Suprapubic skin (tissue), 4 donors: ENCODE results near the gene FRMD4B. TPM values are rescaled to one million over a fixed set of nuclear protein-coding genes. Genes with fewer than 3 reads are reported as not detected.

Experiments
- DNase-seq, 2 donors: peaks; one replicate each; pipeline ENCODE4 v3.0.0-alpha.2; 2019; ENCODE audit warnings: low spot score in 2 of 2
- H3K27ac ChIP-seq: fragments of 200-600 bp; sonication (generic); one replicate; pipeline ENCODE4 v1.5.1; 2019
- H3K27me3 ChIP-seq: fragments of 200-600 bp; sonication (generic); one replicate; pipeline ENCODE4 v1.5.1; 2019
- H3K36me3 ChIP-seq: fragments of 200-600 bp; sonication (generic); one replicate; pipeline ENCODE4 v1.5.1; 2019
- H3K4me1 ChIP-seq: fragments of 200-600 bp; sonication (generic); one replicate; pipeline ENCODE4 v1.5.1; 2019
- H3K4me3 ChIP-seq: fragments of 200-600 bp; sonication (generic); one replicate; pipeline ENCODE4 v1.5.1; 2019; ENCODE audit warnings: mild to moderate bottlenecking
- H3K9me3 ChIP-seq: fragments of 200-600 bp; sonication (generic); one replicate; pipeline ENCODE4 v1.5.1; 2019
- CTCF ChIP-seq, 2 donors: fragments of 200-600 bp in 1 of 2; fragments of 450-650 bp in 1 of 2; sonication (generic) in 1 of 2; IDR thresholded peaks; one replicate each; pipeline ENCODE4 v1.5.1; 2016 to 2019; ENCODE audit warnings: antibody characterized with exemption in 2 of 2, mild to moderate bottlenecking in 1 of 2, moderate library complexity in 1 of 2
- EP300 ChIP-seq: sonication (generic); formaldehyde crosslinking; IDR thresholded peaks from one replicate; pipeline ENCODE4 v1.6.1; 2017; ENCODE audit warnings: antibody characterized with exemption
- POLR2A ChIP-seq, 2 donors: fragments of 450-650 bp; IDR thresholded peaks; one replicate each; pipeline ENCODE4 v1.6.1; 2017; ENCODE audit warnings: antibody characterized with exemption in 2 of 2, mild to moderate bottlenecking in 2 of 2, moderate library complexity in 2 of 2
- POLR2AphosphoS5 ChIP-seq, 3 donors: sonication (generic); formaldehyde crosslinking; IDR thresholded peaks; one replicate each; pipeline ENCODE4 v1.6.1; 2017; ENCODE audit warnings: antibody characterized with exemption in 3 of 3
- WGBS: methylation state at CpG from one replicate; pipeline ENCODE4 v1.1.5; 2018; 5-methylcytosine and 5-hydroxymethylcytosine counted together
- total RNA-seq, 4 donors: library from RNA; depleted of rRNA; stranded (reverse); fragments of >200 nt; gene quantifications; one replicate each; pipeline ENCODE4 v1.1.0, GENCODE V29; 2016

FRMD4B gene
- total RNA-seq, 4 donors from 2014 or later: 53.8 to 75.3 (median 67.8) TPM

DNA sequence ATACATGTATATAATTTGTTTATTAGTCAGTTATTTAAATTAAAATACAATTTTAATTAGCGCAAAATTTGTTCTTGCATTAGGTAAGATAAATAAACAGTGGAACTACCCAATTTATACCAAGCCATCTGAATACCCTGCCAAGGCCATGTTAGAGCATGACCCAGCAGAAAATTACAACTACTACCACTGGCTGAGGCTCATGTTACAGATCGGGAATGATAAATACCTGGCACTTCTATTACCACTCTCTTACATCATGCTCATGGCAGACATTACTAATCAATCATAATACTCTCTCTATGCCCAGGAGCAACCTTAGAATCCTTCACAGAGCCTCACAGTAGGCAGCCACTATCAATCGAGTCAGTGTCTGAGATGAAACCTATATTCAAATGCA lies 242.3 kb downstream of the FRMD4B start:
- no peak for TF ChIP-seq CTCF (IDR thresholded peaks at IDR 0.05)
- TF ChIP-seq EP300: no peak
- no peak for TF ChIP-seq POLR2A (IDR thresholded peaks at IDR 0.05)
- TF ChIP-seq POLR2AphosphoS5 (IDR thresholded peaks at IDR 0.05): no peak
- no peak overlapping the region for H3K27ac ChIP-seq
- H3K4me1 ChIP-seq: no peaks in the 10 kb centered on the region
- H3K9me3 ChIP-seq: no peaks in the 10 kb centered on the region
- H3K36me3 ChIP-seq: no peaks in the 10 kb centered on the region
- DNase-seq: no peak
- WGBS: 57% methylated on average over 3 of the region's 3 CpGs
- H3K4me3 ChIP-seq: no peak overlapping the region
- H3K27me3 ChIP-seq: no peaks in the 10 kb centered on the region

GRCh38 chr3:69142797-69143454 lies 243.0 kb downstream of the FRMD4B start:
- no peak overlapping the region for H3K27ac ChIP-seq
- no peaks in the 10 kb centered on the region for H3K36me3 ChIP-seq
- DNase-seq: no peak

GRCh38 chr3:69142090-69142489 lies 243.8 kb downstream of the FRMD4B start:
- Histone ChIP-seq H3K4me1 (no peaks in the 10 kb centered on the region), H3K27ac (no peak overlapping the region), H3K27me3 (no peaks in the 10 kb centered on the region), H3K4me3 (no peak overlapping the region), H3K9me3 (no peaks in the 10 kb centered on the region), H3K36me3 (no peaks in the 10 kb centered on the region)
- TF ChIP-seq EP300: no peak
- no peak for TF ChIP-seq CTCF (IDR thresholded peaks at IDR 0.05)
- TF ChIP-seq POLR2AphosphoS5 (IDR thresholded peaks at IDR 0.05): no peak
- no peak for TF ChIP-seq POLR2A (IDR thresholded peaks at IDR 0.05)
- 44% methylated on average over 3 of the region's 3 CpGs for WGBS
- DNase-seq: no peak

More at GRCh38 chr3:69142797-69143454, 243.0 kb downstream of the FRMD4B start:
- TF ChIP-seq POLR2A (IDR thresholded peaks at IDR 0.05): no peak
- no peak for TF ChIP-seq CTCF (IDR thresholded peaks at IDR 0.05)
- TF ChIP-seq EP300: no peak
- no peak for TF ChIP-seq POLR2AphosphoS5 (IDR thresholded peaks at IDR 0.05)
- H3K4me1 ChIP-seq: no peaks in the 10 kb centered on the region
- no peaks in the 10 kb centered on the region for H3K9me3 ChIP-seq
- WGBS: 80% methylated on average over 4 of the region's 4 CpGs
- no peak overlapping the region for H3K4me3 ChIP-seq
- no peaks in the 10 kb centered on the region for H3K27me3 ChIP-seq

DNA sequence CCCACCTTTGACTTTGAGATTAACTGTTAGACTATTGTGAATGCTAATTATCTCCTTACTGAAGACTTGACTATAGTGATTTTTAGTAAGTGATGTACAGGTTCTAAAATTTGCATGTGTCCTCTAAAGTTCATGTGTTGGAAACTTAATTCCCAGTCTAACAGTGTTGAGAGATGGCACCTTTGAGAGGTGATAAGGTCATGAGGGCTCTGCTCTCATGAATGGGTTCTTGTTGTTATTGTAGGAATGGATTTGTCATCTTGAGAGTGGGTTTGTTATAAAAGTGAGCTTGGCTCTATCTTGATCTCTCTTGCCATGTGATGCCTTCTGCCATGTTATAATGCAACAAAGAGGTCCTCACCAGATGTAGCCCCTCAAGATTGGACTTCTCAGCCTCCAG lies 244.6 kb downstream of the FRMD4B start:
- TF ChIP-seq POLR2A (IDR thresholded peaks at IDR 0.05): no peak
- no peak for TF ChIP-seq CTCF (IDR thresholded peaks at IDR 0.05)
- TF ChIP-seq EP300: no peak
- no peak for TF ChIP-seq POLR2AphosphoS5 (IDR thresholded peaks at IDR 0.05)
- no peaks in the 10 kb centered on the region for H3K27me3 ChIP-seq

DNA sequence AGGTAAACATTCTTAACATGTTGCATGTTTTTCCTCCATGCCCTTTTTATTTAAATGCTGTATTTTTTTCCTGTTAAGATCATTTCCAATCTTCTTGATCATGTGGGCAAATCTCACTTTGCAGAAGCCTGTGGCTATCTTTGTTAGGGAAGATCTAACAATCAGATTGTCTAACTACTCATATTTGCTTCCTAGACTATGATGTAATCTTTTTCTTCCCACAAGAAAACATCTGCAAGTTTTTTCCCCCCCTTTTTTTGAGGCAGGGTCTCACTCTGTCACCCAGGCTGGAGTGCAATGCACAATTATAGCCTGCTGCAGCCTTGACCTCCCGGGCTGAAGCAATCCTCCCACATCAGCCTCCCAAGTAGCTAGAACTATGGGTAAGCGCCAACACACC lies 248.5 kb downstream of the FRMD4B start:
- Histone ChIP-seq H3K27me3 (no peaks in the 10 kb centered on the region), H3K36me3 (no peaks in the 10 kb centered on the region), H3K4me1 (no peaks in the 10 kb centered on the region), H3K27ac (no peak overlapping the region), H3K4me3 (no peak overlapping the region), H3K9me3 (no peaks in the 10 kb centered on the region)
- 88% methylated on average over 2 of the region's 2 CpGs for WGBS
- no peak for TF ChIP-seq POLR2A (IDR thresholded peaks at IDR 0.05)
- TF ChIP-seq POLR2AphosphoS5 (IDR thresholded peaks at IDR 0.05): no peak
- no peak for TF ChIP-seq EP300
- no peak for TF ChIP-seq CTCF (IDR thresholded peaks at IDR 0.05)
- no peak for DNase-seq

More for the DNA sequence above, 244.6 kb downstream of the FRMD4B start:
- no peak for DNase-seq
- no peak overlapping the region for H3K4me3 ChIP-seq
- no peaks in the 10 kb centered on the region for H3K9me3 ChIP-seq
- H3K27ac ChIP-seq: no peak overlapping the region
- no peaks in the 10 kb centered on the region for H3K36me3 ChIP-seq
- no peaks in the 10 kb centered on the region for H3K4me1 ChIP-seq
